Keratinocyte (primary cell): ENCODE measurements around the gene ANKFY1. TPM values are rescaled to one million over a fixed set of nuclear protein-coding genes. Genes with fewer than 3 reads are reported as not detected.

Experiments used
- DNase-seq: peaks from one replicate; pipeline ENCODE4 v3.0.0-alpha.2; 2011; ENCODE audit warnings: low read depth, missing footprints, low spot score
- FAIRE-seq: peaks from 2 replicates; lab custom pipeline; 2011; peaks lifted over from hg19 to GRCh38; lab: Jason Lieb, UNC
- H2AFZ ChIP-seq: 2 replicates; pipeline ENCODE4 v1.6.0; 2012; ENCODE audit warnings: low read length, control low read depth, inconsistent platforms; ENCODE audit not compliant: control insufficient read depth
- H3K27ac ChIP-seq: 2 replicates; pipeline ENCODE4 v1.5.1; 2011; ENCODE audit warnings: low read length; ENCODE audit not compliant: control insufficient read depth, insufficient read depth
- H3K27me3 ChIP-seq: 3 replicates; pipeline ENCODE4 v1.6.0; 2011; ENCODE audit warnings: low read length; ENCODE audit not compliant: control insufficient read depth, insufficient read depth; ENCODE audit errors: extremely low read depth
- H3K36me3 ChIP-seq, 2 experiments: 2 replicates in 1 of 2; 3 replicates in 1 of 2; pipeline ENCODE4 v1.5.1; 2011; ENCODE audit warnings: low read length in 2 of 2, mild to moderate bottlenecking in 1 of 2; ENCODE audit not compliant: control insufficient read depth in 2 of 2, insufficient read depth in 2 of 2; ENCODE audit errors: extremely low read depth in 1 of 2
- H3K4me1 ChIP-seq: 3 replicates; pipeline ENCODE4 v1.5.1; 2011; ENCODE audit warnings: low read length; ENCODE audit not compliant: control insufficient read depth, insufficient read depth; ENCODE audit errors: extremely low read depth
- H3K4me2 ChIP-seq: 3 replicates; pipeline ENCODE4 v1.6.0; 2011; ENCODE audit warnings: low read depth, low read length; ENCODE audit not compliant: control insufficient read depth, insufficient read depth; ENCODE audit errors: extremely low read depth
- H3K4me3 ChIP-seq, 3 experiments: fragments of 200-600 bp in 1 of 3; sonication (generic) in 1 of 3; 2 replicates in 2 of 3; 3 replicates in 1 of 3; pipeline ENCODE4 v1.5.1; 2011 to 2016; ENCODE audit warnings: low read length in 3 of 3, mild to moderate bottlenecking in 3 of 3, control low read depth in 2 of 3, inconsistent platforms in 1 of 3, low read depth in 1 of 3, mixed read lengths in 1 of 3, mixed run types in 1 of 3, moderate library complexity in 1 of 3; ENCODE audit not compliant: control insufficient read depth in 2 of 3, insufficient read depth in 2 of 3; ENCODE audit errors: extremely low read depth in 1 of 3
- H3K79me2 ChIP-seq: 2 replicates; pipeline ENCODE4 v1.6.0; 2012; ENCODE audit warnings: low read length; ENCODE audit not compliant: control insufficient read depth, insufficient read depth
- H3K9ac ChIP-seq: 3 replicates; pipeline ENCODE4 v1.6.0; 2011; ENCODE audit warnings: low read length; ENCODE audit not compliant: control insufficient read depth, insufficient read depth; ENCODE audit errors: extremely low read depth
- H3K9me1 ChIP-seq: 3 replicates; pipeline ENCODE4 v1.6.0; 2011; ENCODE audit warnings: low read length; ENCODE audit not compliant: control insufficient read depth, insufficient read depth; ENCODE audit errors: extremely low read depth
- H3K9me3 ChIP-seq: 2 replicates; pipeline ENCODE4 v1.5.1; 2012; ENCODE audit warnings: low read depth, low read length; ENCODE audit not compliant: control insufficient read depth
- H4K20me1 ChIP-seq: 3 replicates; pipeline ENCODE4 v1.6.0; 2011; ENCODE audit warnings: low read length; ENCODE audit not compliant: control insufficient read depth, insufficient read depth; ENCODE audit errors: extremely low read depth
- EZH2 ChIP-seq: IDR thresholded peaks from one replicate; pipeline ENCODE4 v1.6.1; 2012; ENCODE audit warnings: inconsistent platforms, mild to moderate bottlenecking, low read length, moderate library complexity
- dilution Hi-C: fragments of 300-500 bp; cut with MboI; formaldehyde crosslinking; loops from one replicate; pipeline ENCODE4 v1.7.0; 2020; ENCODE audit warnings: low sequenced_read_pairs; ENCODE audit not compliant: extremely low pct_ligation_motif_present
- polyA plus RNA-seq, 5 experiments: library from polyadenylated mRNA; depleted of rRNA in 3 of 5; stranded (reverse) in 3 of 5; stranded (forward) in 1 of 5; unstranded in 1 of 5; fragments of >200 nt; gene quantifications; 1 replicate in 1 of 5; 2 replicates in 3 of 5; 3 replicates in 1 of 5; pipeline versions ENCODE4 v1.2.1 to v1.2.3, GENCODE V29; 2011 to 2012; ENCODE audit warnings: missing spikeins in 2 of 5, low read depth in 1 of 5, low replicate concordance in 1 of 5
- TF ChIP-seq, protein P1 (sequence below), 3 experiments: IDR thresholded peaks in 1 of 3; conservative IDR thresholded peaks in 1 of 3; optimal IDR thresholded peaks in 1 of 3; 2 replicates in 2 of 3; 3 replicates in 1 of 3; pipeline versions ENCODE3 to v1.5.1; 2011; ENCODE audit warnings: low read length in 3 of 3, mild to moderate bottlenecking in 3 of 3, moderate library complexity in 2 of 3, control low read depth in 1 of 3, inconsistent platforms in 1 of 3; ENCODE audit not compliant: insufficient read depth in 2 of 3; ENCODE audit errors: extremely low read depth in 1 of 3

The ANKFY1 gene
- polyA plus RNA-seq, 1 donor (not counting 4 experiments of a cell fraction or from before 2014, with no cell fraction given), result 27.0 TPM

DNA sequence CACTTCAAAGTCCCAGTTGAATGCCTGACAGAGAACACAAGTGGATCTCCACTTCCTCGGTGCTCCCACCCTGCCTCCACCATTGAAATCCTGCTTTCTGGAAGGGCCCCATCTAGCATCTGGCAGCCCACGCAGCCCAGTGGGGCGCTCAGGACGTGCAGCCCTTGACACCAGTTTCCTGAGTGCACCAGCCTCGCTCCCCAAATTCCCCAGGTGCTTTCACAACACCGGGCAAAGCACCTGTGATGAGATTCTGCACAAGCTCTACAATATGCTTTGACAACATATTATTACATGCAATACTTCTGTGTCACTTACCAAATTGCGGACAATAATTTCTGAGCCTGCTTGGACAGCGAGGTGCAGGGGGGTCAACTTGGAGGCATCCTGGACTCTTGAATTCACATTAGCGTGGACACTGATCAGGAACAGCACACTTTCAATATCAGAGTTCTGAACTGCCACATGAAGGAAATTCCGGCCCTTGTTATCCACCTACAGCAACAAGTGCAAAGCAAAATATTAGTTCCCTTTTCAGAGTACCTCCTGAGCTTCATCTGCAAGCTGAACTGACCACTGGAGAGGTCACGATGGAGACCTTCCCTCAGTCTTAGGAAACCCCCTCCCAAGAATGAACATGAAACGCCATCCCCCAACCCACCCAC lies 86.8 kb downstream of the ANKFY1 start:
- Histone ChIP-seq H3K36me3 (peaks cover 50 to 63% of the 10 kb centered on the region in 2 experiments), H3K27me3 (no peaks in the 10 kb centered on the region), H3K9me1 (no peaks in the 10 kb centered on the region), H3K9me3 (no peaks in the 10 kb centered on the region), H2AFZ (no peak overlapping the region), H3K27ac (no peak overlapping the region), H3K4me1 (no peaks in the 10 kb centered on the region), H4K20me1 (no peaks in the 10 kb centered on the region), H3K4me3 (no peak overlapping the region), H3K4me2 (no peak overlapping the region), H3K79me2 (no peaks in the 10 kb centered on the region), H3K9ac (no peak overlapping the region)
- DNase-seq (no peak), FAIRE-seq (no peak)
- no peak for TF ChIP-seq EZH2
- TF ChIP-seq, protein P1, sequence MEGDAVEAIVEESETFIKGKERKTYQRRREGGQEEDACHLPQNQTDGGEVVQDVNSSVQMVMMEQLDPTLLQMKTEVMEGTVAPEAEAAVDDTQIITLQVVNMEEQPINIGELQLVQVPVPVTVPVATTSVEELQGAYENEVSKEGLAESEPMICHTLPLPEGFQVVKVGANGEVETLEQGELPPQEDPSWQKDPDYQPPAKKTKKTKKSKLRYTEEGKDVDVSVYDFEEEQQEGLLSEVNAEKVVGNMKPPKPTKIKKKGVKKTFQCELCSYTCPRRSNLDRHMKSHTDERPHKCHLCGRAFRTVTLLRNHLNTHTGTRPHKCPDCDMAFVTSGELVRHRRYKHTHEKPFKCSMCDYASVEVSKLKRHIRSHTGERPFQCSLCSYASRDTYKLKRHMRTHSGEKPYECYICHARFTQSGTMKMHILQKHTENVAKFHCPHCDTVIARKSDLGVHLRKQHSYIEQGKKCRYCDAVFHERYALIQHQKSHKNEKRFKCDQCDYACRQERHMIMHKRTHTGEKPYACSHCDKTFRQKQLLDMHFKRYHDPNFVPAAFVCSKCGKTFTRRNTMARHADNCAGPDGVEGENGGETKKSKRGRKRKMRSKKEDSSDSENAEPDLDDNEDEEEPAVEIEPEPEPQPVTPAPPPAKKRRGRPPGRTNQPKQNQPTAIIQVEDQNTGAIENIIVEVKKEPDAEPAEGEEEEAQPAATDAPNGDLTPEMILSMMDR (optimal IDR thresholded peaks at IDR 0.05 in 1 of 3, IDR thresholded peaks at IDR 0.05 in 1 of 3, conservative IDR thresholded peaks at IDR 0.05 in 1 of 3; ENCODE audit: extremely low read depth in 1 of 3, insufficient read depth in 2 of 3, low read length in 3 of 3), result no peak
- dilution Hi-C loops, result no loop called here

DNA sequence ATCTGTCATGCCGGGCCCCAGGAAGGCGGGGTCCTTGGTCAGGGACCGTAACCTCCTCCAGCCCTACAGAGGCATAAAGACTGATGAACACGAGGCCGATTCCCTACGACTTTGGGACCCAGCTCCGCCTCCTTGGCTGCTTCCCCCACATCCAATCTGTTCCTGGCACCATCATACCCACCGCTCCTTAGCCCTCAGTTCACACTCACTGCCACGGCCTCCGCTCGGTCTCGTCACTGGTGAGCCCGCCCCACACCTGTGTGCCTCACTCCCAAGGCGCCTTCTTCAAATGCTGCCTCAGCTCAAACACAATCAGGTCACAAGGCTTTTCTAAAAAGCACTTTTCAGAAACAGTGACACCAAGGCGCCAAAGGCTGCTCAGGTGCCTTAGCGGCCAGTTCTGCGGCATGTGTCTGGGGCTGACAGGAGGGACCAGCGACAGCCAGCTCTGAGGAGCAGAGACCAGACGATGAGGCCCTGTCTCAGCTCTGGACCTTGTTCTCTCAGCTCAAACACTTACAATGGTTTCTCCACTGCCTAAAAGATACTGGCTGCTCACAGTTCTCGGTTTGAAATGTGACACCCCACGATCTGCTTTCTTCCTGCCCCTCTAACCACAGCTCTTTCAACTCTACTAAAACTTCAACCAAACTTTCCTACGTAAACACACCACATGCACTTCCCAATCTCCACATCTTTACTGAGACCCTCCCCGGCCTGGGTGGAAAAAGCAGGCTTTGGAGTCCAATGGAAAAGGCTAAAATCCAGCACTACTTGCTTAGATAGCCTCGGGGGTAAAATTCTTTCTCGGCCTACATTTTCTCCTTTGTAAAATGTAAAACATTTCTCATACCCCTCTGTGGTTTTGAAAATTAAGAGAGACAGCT lies 87.6 kb downstream of the ANKFY1 start:
- no peaks in the 10 kb centered on the region for H3K27me3 ChIP-seq
- peaks cover 54 to 57% of the 10 kb centered on the region in 2 experiments for H3K36me3 ChIP-seq
- dilution Hi-C loops, result no loop called here
- no peaks in the 10 kb centered on the region for H3K79me2 ChIP-seq
- no peak overlapping the region for H3K4me3 ChIP-seq
- no peaks in the 10 kb centered on the region for H3K9me3 ChIP-seq
- no peaks in the 10 kb centered on the region for H3K4me1 ChIP-seq
- H3K4me2 ChIP-seq, result no peak overlapping the region
- DNase-seq (no peak), FAIRE-seq (no peak)
- no peak overlapping the region for H3K27ac ChIP-seq
- TF ChIP-seq, protein P1 (optimal IDR thresholded peaks at IDR 0.05 in 1 of 3, IDR thresholded peaks at IDR 0.05 in 1 of 3, conservative IDR thresholded peaks at IDR 0.05 in 1 of 3; ENCODE audit: extremely low read depth in 1 of 3, insufficient read depth in 2 of 3, low read length in 3 of 3), result no peak
- TF ChIP-seq EZH2, result no peak
- no peak overlapping the region for H2AFZ ChIP-seq
- H3K9ac ChIP-seq, result no peak overlapping the region
- no peaks in the 10 kb centered on the region for H3K9me1 ChIP-seq
- no peaks in the 10 kb centered on the region for H4K20me1 ChIP-seq
